ENCODE measurements around the gene ACSL5.
"Not testable (repeated sequence)": the region's sequence is repeated elsewhere in the genome, so short reads cannot be mapped to it uniquely, and the experiment has no call there.

ACSL5 gene

DNA sequence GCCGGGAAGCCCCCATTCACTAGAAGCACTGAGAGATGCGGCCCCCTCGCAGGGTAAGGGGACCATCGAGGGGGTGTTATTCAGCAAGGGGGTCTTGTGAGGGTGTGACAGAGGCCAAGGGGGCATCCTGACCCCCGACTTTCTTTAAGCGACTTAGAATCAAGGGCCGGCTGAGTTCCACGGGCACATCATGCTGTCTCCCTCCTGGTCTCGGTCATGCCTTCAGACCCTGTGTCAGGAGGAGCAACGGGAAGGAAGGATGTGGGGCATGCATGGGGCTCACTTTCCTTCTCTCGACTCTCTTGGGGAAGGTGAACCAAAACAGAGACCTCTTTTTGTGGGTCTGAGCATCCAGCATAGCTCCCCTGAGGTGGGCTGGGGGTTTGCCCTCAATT lies 2.5 kb downstream of the ACSL5 start:
- DNase-seq: no peak

DNA sequence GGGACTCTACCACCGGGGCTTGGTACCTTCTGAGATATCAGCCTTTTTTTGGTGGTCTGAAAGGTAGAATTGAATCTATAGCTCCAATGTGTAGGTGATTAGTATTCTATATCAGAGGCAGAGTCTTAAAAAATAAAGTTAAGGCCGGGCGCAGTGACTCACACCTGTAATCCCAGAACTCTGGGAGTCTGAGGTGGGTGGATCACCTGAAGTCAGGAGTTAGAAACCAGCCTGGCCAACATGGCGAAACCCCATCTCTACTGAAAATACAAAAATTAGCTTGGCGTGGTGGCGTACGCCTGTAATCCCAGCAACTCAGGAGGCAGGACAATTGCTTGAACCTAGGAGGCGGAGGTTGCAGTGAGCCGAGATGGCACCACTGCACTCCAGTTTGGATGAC lies 3.2 kb downstream of the ACSL5 start:
- DNase-seq: not testable (repeated sequence)

DNA sequence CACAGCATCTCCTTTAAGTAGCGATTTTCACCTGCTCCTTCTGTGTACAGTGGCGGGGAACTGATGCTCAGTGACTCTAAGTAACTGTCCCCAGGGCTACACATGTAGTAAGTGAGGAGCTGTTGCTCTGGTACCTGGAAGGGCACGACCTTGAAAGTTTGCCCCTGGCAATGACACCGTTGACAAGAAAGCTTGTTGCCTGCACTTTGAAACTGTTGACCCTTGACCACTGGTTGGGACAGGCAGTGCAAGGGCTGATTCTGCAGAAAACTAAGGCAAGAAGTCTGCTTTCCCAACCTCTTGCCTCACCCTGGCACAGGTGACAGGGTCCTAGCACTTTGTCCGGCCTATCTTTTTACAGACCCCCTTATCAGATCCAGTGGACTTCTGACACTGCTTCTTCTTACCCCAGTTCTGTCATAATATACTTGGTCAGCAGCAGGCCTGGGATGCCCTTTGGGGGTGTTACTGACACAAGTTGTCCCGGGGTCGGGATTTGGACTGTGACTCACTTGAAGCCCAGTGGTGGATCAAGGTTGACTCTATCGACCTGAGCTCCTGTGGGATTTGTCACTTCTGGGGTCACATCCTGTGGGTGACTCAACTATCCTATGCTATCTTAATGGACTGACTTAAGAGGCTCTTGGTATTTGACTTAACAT lies 5.8 kb downstream of the ACSL5 start:
- DNase-seq: no peak

DNA sequence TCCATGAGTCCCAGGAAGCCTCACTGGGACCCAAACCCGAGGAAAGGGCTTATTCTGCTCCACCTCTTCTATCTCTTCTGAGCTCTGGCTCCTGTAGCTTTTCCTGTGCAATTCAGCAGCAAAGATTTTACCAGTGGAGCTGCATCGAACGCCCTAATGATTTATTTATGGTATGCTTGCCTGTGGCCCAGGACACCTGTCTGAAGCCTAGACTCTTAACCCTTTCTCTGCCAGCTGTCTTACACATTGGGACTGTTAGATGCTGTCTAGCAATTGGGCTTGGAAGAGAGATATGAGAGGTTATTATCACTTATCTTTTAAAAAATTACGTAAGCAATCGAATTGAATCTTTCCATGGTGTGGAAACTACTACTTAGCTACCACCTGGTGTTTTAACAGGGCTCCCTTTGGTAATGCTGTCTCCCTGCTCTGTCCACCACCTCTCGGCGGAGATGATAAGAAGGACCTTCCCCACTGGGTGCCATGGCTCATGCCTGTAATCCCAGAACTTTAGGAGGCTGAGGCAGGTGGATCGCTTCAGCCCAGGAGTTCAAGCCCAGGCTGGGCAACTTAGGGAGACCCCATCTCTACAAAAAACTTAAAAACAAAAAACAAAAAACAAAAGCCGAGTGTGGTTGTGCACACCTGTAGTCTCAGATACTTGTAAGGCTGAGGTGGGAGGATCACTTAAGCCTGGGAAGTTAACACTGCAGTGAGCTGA lies 8.8 kb downstream of the ACSL5 start:
- DNase-seq: no peak

DNA sequence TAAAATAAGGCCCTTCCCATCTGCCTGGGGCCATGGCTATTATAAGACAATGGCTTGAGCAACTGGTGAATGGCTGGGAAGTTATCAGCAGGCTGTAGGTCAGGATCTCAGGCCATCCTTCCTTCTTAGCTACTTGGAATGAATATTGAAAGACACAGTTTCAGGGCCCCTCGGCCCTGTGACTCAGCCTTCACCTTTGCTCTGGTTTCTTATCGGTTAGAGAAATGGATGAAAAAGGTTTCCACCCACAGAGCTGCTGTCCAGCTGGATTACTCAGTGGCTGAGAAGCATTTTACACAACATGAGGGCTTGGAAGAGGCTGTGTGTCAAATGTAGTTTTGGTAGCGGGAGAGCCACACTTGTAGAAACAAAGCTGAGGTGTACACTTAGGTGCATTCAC lies 9.4 kb downstream of the ACSL5 start:
- DNase-seq: no peak

DNA sequence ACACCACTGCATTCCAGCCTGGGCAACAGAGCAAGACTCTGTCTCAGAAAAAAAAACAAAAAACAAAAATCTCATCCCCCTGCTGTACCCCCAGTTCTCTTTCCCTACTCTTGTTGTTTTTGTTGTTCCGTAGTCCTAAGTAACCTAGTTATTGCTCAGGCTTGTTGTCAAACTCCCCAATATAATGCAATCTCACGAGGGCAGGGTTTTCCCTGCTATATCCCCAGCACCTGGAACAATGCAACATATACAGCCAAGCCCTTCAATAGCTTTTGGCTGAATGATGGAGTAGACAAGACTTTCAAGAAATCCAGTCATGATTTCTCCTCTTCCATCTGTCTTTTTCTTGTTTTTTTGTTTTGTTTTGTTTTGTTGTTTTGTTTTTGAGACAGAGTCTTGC lies 10.2 kb downstream of the ACSL5 start:
- no peak for DNase-seq

DNA sequence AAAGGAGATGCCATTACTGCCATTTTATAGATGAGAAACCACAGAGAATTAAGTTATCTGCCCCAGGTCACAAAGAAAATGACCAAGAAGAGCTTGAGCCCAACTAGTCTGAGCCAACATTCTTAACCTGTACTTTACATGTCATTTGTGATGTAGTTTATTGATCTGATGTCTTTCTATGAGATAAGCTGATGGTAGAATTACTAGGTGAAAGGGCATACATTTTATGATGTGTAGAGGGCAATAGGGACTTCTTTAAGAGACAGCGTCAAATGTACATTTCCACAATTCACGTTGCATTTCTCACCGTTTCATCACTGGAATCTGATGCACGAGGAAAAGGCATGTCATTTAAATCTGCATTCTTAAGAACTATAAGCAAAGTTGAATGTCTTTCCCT lies 11.3 kb downstream of the ACSL5 start:
- DNase-seq: no peak

DNA sequence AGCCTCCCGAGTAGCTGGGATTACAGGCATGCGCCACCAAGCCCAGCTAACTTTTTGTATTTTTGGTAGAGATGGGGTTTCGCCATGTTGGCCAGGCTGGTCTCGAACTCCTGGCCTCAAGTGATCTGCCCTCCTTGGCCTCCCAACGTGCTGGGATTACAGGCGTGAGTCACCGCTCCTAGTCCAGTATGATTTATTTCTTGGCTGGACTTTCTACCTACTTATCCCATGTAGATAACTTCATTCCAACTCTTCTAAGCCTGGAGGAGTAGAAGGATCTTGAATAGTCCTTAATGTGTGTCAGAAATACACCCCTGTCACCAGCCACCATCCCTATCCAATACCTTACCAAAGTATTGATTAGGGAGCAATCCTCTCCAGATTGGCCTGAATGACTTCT lies 14.1 kb downstream of the ACSL5 start:
- DNase-seq: not testable (repeated sequence)

DNA sequence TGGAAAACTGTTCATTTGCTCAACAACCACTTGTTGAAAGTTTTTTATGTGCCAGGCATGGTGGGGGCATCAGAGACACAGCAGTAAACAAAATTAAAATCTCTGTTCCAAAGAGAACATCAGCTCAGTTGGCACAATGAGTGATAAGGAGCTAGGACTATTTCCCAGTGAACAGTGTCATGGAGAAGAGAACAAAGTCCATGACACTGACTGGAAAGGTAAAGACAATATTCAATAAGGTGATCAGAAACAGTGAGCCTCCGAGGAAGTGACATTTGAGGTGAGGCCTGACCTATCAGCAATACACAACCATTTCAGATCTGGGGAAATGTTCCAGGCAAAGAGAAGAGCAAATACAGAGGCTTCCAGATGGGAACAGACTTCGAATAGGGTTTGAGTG lies 14.6 kb downstream of the ACSL5 start:
- DNase-seq: no peak

DNA sequence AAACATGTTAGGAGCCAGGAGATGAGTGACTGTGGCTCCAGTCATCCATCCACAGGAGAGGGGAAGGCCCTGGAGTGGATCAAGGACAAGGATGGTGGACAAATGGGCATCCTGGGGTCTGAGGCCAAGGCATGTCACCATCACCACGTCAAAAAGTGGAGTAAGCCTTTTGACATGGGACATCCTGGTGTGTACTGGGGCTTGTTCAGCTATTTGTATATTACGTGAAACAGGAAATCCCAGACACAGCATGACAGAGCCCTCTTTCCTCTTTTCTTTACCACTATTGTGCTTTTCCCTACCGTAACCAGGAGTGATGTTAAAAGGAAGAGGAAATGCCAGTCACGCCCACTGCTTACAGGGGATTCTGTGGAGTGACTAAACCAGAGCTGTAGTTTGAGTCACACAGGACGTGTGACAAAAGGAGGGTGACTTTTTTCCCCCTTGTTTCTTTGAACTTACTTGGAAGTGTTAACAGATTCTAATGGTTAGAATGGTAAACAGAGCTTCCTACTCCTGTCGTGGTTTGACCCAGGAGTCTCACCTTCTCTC lies 15.4 kb downstream of the ACSL5 start:
- no peak for DNase-seq

DNA sequence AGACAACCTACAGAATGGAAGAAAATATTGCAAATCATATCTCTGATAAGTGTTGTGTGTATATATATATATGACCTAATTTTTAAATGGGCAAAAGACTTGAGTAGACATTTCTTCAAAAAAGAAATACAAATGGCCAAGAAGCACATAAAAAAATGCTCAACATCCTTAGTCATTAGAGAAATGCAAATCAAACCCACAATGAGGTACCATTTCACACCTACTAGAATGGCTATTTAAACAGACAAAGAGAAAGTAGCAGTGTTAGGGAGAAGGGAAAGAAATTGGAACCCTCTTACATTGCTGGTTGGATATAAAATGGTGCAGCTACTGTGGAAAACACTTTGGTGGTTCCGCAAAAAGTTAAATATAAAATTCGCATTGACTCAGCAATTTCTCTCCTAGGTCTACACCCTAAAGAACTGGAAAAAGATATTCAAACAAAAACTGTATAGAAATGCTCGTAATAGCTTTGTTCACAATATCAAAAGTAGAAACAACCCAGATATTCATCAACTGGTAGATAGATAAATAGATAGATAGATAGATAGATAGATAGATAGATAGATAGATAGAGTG lies 16.3 kb downstream of the ACSL5 start:
- no peak for DNase-seq

DNA sequence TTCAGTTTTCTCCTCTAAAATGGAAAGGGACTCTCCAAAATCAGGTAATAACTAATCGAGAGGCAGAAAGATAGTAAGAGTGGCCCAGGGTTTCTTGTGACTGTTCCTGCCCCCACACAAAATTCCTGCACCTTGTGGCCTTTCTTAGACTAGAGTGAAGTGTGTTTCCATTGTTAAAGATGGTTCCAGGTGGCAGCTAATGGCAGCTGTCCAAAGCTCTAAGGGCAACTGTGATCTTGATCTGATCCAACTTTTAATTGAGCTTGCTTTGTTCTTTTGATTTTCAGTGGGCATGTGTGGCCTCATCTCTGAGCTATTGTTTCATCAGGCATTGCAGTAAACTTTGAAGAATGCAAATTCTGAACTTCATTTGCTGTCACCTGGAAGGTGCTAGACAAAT lies 19.4 kb downstream of the ACSL5 start:
- no peak for DNase-seq

DNA sequence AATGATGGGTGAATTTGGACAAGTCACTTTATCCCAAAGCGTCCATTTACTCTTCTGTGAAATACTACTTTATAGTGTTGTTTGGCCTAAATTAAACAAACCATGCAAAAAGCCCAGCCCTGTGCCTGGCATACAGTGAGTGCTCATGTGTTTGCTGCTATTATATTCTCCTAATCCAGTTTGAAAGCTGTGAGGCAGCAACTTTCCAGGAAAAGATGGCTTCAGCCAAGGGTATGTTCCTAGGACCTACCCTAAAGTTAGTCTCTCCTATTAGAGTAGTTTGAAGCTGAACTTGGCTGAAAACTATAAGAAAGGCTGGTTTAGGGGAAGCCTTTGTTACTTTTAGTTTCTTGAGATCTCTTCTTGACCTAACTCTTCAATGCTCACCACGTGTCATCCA lies 19.9 kb downstream of the ACSL5 start:
- no peak for DNase-seq

DNA sequence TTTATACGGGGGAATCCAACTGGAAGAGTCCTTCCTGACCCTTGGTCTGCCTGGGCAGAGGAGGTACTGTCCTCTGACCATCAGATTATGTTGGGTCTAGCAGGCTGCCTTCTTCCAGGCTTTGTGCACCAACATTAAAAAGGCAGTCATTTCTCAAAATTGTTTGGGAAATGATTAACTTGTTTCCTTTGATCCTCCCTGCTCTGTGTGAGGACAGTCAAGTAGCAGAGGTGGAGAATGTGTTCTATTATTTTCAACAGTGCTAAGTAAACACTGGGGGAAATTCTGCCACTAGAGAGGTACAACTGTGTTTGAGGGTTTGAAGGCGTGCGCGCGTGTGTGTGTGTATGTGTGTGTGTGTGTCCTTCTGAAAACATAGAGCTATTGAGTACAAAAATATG lies 20.6 kb downstream of the ACSL5 start:
- no peak for DNase-seq

DNA sequence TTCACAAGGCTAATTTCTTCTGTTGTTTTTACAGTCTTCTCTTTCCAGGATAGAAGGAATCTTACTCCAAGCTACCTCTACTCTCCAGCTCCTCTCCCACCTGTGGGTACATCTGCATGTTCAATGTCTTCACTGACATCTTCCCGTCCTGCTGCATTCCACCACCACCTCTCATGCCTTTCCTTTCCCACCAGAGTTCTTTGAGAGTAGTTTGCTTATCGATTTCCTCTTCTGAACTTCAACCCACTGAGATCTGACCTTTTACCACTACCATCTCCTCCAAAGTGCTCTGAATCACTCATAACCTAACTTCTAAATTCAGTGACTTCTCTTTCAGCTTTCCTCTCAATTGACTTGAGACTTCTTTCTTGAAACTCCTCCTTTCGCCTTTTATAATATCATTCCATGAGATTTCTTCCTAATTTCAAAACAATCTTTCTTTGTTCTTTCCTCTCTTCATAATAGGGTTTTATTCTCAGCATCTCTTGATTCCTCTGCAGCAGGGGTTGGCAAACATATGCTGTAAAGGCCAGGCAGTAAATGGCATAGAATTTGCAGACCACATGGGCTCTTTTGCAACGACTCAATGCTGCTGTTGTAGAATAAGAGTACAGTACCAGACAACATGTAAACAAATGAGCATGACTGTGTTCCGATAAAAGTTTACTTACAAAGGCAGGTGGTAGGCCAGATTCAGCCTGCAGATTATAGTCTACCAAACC lies 22.1 kb downstream of the ACSL5 start:
- DNase-seq: no peak

DNA sequence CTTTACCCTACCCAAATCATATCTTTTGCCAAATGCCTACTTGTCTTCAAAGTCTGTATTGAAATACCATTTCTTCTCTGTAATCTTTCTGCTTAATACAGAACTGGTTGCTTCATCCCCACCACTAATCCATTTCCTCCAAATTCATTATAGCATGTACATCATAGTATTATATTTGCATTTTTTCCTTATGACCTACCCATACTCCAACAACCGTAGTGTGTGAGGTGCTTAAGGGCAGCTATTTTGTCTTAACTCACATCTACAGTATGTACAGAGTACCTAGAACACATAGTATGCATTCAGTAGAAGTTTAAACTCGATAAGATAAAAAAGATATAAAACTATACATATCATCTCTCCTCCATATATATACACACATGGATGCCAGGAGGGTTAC lies 23.7 kb downstream of the ACSL5 start:
- no peak for DNase-seq

DNA sequence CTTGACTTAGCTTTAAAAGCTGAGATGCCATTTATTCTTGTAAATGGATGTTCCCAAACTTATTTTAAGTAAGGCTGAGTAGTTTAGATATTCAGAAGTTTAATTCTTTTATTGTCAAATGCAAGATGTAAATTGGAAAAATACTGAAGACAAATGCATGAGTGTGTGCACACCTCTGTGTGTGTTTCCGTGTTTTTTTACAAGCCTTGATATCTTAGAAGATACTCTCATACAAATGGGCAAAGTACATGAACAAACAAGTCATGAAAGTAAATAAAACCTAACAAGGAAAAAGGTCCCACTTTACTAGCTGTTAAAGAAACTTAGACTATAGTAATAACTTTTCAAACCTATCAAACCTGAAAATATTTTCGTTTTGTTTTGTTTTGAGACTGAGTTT lies 29.0 kb downstream of the ACSL5 start:
- no peak for DNase-seq

DNA sequence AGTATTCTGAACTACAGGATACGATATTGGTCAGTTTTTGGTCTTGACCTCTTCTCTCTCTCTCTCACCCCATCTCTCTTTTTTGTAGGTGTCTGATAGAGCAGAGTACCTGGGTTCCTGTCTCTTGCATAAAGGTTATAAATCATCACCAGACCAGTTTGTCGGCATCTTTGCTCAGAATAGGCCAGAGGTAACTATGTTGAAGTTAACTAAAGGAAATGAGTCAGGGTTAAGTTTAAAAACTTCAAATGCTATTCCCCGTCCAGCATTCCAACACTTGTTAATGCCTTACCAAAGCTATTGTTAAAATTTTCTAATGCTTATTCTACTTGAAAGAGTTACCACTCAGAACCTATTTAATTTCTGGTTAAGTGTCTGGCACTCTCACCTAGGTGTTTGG lies 30.7 kb downstream of the ACSL5 start:
- DNase-seq: no peak

DNA sequence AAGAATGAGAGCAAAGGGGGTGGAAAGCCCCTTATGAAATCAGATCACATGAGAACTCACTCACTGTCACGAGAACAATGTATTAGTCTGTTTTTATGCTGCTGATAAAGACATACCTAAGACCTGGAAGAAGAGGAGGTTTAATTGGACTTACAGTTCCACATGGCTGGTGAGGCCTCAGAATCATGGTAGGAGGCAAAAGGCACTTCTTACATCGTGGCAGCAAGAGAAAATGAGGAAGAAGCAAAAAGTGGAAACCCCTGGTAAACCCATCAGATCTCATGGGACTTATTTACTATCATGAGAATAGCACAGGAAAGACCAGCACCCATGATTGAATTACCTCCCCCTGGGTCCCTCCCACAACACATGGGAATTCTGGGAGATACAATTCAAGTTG lies 32.9 kb downstream of the ACSL5 start:
- DNase-seq: not testable (repeated sequence)

DNA sequence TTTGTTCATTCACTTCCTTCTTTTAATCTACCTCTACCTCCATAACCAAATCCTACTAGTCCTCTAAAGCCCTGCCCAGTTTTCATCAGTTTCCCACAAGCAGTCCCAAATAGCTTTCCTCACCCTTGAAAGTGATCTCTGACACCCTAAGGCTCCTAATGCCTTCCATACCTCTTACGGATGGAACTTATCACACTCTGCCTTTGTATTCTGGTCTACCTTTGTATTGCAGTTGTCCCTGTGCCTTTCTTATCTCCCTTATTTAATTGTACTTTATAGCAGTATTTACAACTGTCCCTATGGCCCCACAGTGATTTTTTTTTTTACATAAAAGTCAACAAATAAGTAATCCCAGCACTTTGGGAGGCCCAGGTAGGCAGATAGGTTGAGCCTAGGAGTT lies 33.8 kb downstream of the ACSL5 start:
- DNase-seq: no peak

DNA sequence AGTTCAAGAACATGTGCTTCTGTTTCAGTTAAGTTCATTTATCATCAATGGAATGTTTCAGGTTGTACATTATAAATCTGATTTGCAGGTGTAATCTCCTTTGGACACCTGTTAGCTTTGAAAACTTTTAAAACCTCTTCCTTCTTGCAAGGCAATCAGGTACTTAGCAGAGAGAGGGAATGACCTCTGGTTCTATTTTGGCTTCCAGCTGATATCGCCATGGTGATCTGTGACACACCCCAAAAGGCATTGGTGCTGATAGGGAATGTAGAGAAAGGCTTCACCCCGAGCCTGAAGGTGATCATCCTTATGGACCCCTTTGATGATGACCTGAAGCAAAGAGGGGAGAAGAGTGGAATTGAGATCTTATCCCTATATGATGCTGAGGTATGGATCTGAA lies 35.4 kb downstream of the ACSL5 start:
- DNase-seq: no peak

DNA sequence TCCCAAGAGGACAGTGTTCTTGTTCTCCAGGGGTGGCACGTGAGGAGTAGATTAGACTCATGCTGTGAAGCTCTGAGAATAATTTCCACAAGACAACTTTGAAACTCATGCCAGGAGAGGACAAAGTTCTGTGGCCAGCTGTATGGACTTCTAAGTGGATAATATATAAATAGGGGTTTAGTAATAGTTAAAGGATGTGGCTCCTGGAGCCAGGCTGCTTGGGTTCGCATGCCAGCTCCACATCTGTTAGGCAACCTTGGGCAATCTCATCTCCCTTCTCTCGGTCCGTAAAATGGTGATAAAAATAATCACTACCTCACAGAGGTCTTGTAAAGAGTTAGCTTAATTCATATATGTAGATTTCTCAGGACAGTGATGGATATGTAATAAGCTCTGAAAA lies 35.8 kb downstream of the ACSL5 start:
- no peak for DNase-seq

DNA sequence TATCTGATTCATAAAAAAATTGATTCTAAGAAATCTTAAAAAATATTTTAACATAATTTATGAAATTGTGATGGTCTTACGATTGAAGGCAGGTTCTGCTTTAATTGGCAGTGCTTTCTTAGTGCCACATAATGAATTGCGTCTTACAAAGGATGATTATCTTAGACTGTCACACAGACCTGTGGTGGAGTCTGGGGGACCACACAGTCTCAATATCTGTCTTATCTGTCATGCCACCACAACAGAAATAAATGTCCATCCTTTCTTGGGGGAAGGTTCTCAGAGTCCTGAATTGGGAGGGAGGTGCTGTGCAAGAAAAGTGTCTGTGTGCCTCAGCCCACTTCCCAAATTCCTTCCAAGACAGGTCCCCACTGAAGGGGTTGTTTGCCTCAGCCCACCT lies 38.8 kb downstream of the ACSL5 start:
- no peak for DNase-seq

DNA sequence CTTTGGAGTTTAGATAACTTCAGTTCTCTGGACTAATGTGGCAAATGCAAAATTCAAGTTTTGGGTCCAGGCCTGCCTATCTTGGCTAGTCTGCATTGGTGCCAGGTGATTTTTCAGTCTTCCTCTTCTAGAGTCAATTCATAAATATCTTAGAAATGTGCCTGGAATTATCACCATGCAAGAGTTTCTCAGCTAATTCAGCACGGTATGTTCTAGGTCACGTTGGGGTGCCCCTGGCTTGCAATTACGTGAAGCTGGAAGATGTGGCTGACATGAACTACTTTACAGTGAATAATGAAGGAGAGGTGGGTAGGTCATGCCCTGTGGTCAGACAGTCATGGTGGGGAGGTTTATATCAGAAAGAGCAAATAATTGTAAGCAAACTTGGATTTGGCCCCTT lies 47.8 kb downstream of the ACSL5 start:
- DNase-seq: no peak

Data from NCI-H1436 treated with DMSO at 0.1 percent for 48 hours (cell line).